Activated CD4-positive, alpha-beta memory T cell treated with anti-CD3 and anti-CD28 coated beads for 36 hours (primary cell): ENCODE results near the gene CSNK1G1. TPM values are rescaled to one million over a fixed set of nuclear protein-coding genes. Genes with fewer than 3 reads are reported as not detected.

Experiments
- total RNA-seq, 2 experiments: library from RNA; stranded (reverse); gene quantifications; one replicate each; pipeline ENCODE4 v1.2.3, GENCODE V29; 2021

The CSNK1G1 gene
- total RNA-seq, 2 experiments from 2014 or later: 17.5 to 20.9 TPM

Other genes with a start within 250 kb of the CSNK1G1 start
- under 1 TPM; 0.38 to 0.68 TPM for gene SNX22, start 204.4 kb downstream of the CSNK1G1 start, total RNA-seq
- 100 to 1,000 TPM; 277 to 283 TPM for gene PPIB, start 193.2 kb downstream of the CSNK1G1 start, total RNA-seq
- gene PCLAF, start 25.3 kb upstream of the CSNK1G1 start, total RNA-seq: 10 to 100 TPM; 82.4 to 85.8 TPM
- gene TRIP4, start 31.7 kb upstream of the CSNK1G1 start, total RNA-seq: 10 to 100 TPM; 21.7 to 22.2 TPM
- gene ZNF609, start 104.4 kb upstream of the CSNK1G1 start, total RNA-seq: 10 to 100 TPM; 38.5 to 38.7 TPM